Hindlimb muscle (tissue), 1 donor: ENCODE data around the gene ZNF576. TPM values are rescaled to one million over a fixed set of nuclear protein-coding genes. Genes with fewer than 3 reads are reported as not detected.
"Not testable (repeated sequence)": the region's sequence is repeated elsewhere in the genome, so short reads cannot be mapped to it uniquely, and the experiment has no call there.

Experiments used
- DNase-seq: peaks from one replicate; pipeline ENCODE4 v3.0.0-alpha.2; 2013
- polyA plus RNA-seq: library from polyadenylated mRNA; unstranded; fragments of 120-200 nt; gene quantifications from one replicate; pipeline ENCODE4 v1.2.1, GENCODE V29; 2013; ENCODE audit not compliant: insufficient read length

The ZNF576 gene
- polyA plus RNA-seq, 1 donor = 9.9 TPM

- DNase-seq = peak; percentile 100
Measured at GRCh38 chr19:43575156-43575950, 21.0 kb upstream of the ZNF576 start, which contains the start of the genes PINLYP and XRCC1. Gene PINLYP (plus strand): TSS chr19:43575801. CDS start chr19:43577192, 1,391 bp downstream. Gene XRCC1 (minus strand): TSS chr19:43575527. CDS start chr19:43575458, 69 bp downstream.

- DNase-seq = no peak
Measured at GRCh38 chr19:43575955-43576878, 20.2 kb upstream of the ZNF576 start.

- no peak for DNase-seq
Measured at GRCh38 chr19:43578787-43579186, 17.6 kb upstream of the ZNF576 start.

- DNase-seq = no peak
Measured at GRCh38 chr19:43581467-43581866, 14.9 kb upstream of the ZNF576 start.

GRCh38 chr19:43582495-43582894 is 13.9 kb upstream of the ZNF576 start:
- no peak for DNase-seq

- DNase-seq = no peak
Measured at GRCh38 chr19:43584484-43584883, 11.9 kb upstream of the ZNF576 start.

- DNase-seq = no peak
Measured at GRCh38 chr19:43586346-43586745, 10.0 kb upstream of the ZNF576 start.

GRCh38 chr19:43587029-43587428 is 9.4 kb upstream of the ZNF576 start:
- DNase-seq = not testable (repeated sequence)

- DNase-seq = no peak
Measured at GRCh38 chr19:43589277-43589676, 7.1 kb upstream of the ZNF576 start.

- no peak for DNase-seq
Measured at GRCh38 chr19:43589678-43590077, 6.7 kb upstream of the ZNF576 start.

- no peak for DNase-seq
Measured at GRCh38 chr19:43591904-43592772, 4.3 kb upstream of the ZNF576 start.

- no peak for DNase-seq
Measured at GRCh38 chr19:43592800-43593350, 3.5 kb upstream of the ZNF576 start.

GRCh38 chr19:43594081-43594697 is 2.2 kb upstream of the ZNF576 start:
- DNase-seq = no peak

GRCh38 chr19:43594710-43595604 is 1.4 kb upstream of the ZNF576 start:
- DNase-seq = peak; percentile 58

- DNase-seq = no peak
Measured at GRCh38 chr19:43595605-43595998, 793 bp upstream of the ZNF576 start.

- no peak for DNase-seq
Measured at GRCh38 chr19:43596842-43597461, 557 bp downstream of the ZNF576 start.

GRCh38 chr19:43597876-43598275 is 1.5 kb downstream of the ZNF576 start:
- no peak for DNase-seq

- no peak for DNase-seq
Measured at GRCh38 chr19:43598445-43599240, 2.2 kb downstream of the ZNF576 start.
